ENCODE measurements around the gene GBP7.

GRCh38 chr1:89190017-89190416, 14.2 kb upstream of the GBP7 start:
- TF ChIP-seq CTCF (IDR thresholded peaks at IDR 0.05; ENCODE audit: low read depth, low read length, missing input control) (no peak), MAX (IDR thresholded peaks at IDR 0.05) (no peak), RXRA (IDR thresholded peaks at IDR 0.05) (no peak), ZBTB33 (IDR thresholded peaks at IDR 0.05) (no peak), NR2F2 (IDR thresholded peaks at IDR 0.05) (no peak), TAF1 (conservative IDR thresholded peaks at IDR 0.05) (no peak), YY1 (IDR thresholded peaks at IDR 0.05) (no peak), HNF4G (IDR thresholded peaks at IDR 0.05) (no peak), RAD21 (IDR thresholded peaks at IDR 0.05) (no peak), GABPA (IDR thresholded peaks at IDR 0.05 in 1 of 2, conservative IDR thresholded peaks at IDR 0.05 in 1 of 2) (no peak), EGR1 (IDR thresholded peaks at IDR 0.05; ENCODE audit: low read depth in 2 of 2) (no peak), REST (IDR thresholded peaks at IDR 0.05) (no peak), SP1 (IDR thresholded peaks at IDR 0.05) (no peak), JUND (IDR thresholded peaks at IDR 0.05) (no peak)

Data from liver (tissue), 3 donors.